A549 (cell line): Measurements from ENCODE around the gene SLC24A3. TPM values are rescaled to one million over a fixed set of nuclear protein-coding genes. Genes with fewer than 3 reads are reported as not detected.

Source experiments
- ATAC-seq, 2 experiments: fragments of 200-7000 bp in 1 of 2; fragments of >200 bp in 1 of 2; cut with Nextera tagmentation in 1 of 2; cut with Tn5 transposase in 1 of 2; 3 replicates each; pipeline versions ENCODE4 v1.8.0 to v1.9.1; 2018 to 2020; ENCODE audit warnings: mild to moderate bottlenecking in 1 of 2, moderate library complexity in 1 of 2
- CTCF ChIA-PET: fragments of 300-600 bp; sonication (Branson Sonifier 250); formaldehyde crosslinking; extraction: SDS; loops from one replicate; lab custom pipeline; 2021; ENCODE audit warnings: antibody characterized with exemption, inconsistent platforms; lab: Yijun Ruan, JAX
- POLR2A ChIA-PET: fragments of 350-600 bp; formaldehyde crosslinking; extraction: SDS; loops from one replicate; lab custom pipeline; 2021; ENCODE audit warnings: antibody characterized with exemption, inconsistent platforms; lab: Yijun Ruan, JAX
- DNase-seq, 2 experiments: peaks; one replicate each; pipeline versions ENCODE4 v3.0.0 to v3.0.0-alpha.2; 2011 to 2016; ENCODE audit warnings: low read depth in 1 of 2, low spot score in 1 of 2
- FAIRE-seq: peaks from 2 replicates; lab custom pipeline; 2011; peaks lifted over from hg19 to GRCh38; lab: Jason Lieb, UNC
- H3K27ac ChIP-seq, 2 experiments: fragments of >200 bp; sonication (Bioruptor Twin); formaldehyde crosslinking; 3 replicates each; pipeline ENCODE4 v1.5.1; 2016 to 2017
- H3K4me1 ChIP-seq: fragments of >200 bp; sonication (Bioruptor Twin); formaldehyde crosslinking; 3 replicates; pipeline ENCODE4 v1.6.1; 2016
- H3K4me2 ChIP-seq: fragments of >200 bp; sonication (Bioruptor Twin); formaldehyde crosslinking; 3 replicates; pipeline ENCODE4 v1.6.1; 2016
- H3K4me3 ChIP-seq: fragments of >200 bp; sonication (Bioruptor Twin); formaldehyde crosslinking; 3 replicates; pipeline ENCODE4 v1.5.1; 2016
- H3K9me3 ChIP-seq: fragments of >200 bp; sonication (Bioruptor Twin); formaldehyde crosslinking; 3 replicates; pipeline ENCODE4 v1.6.1; 2016
- CBX2 ChIP-seq: fragments of 200-600 bp; sonication (generic); IDR thresholded peaks from 2 replicates; pipeline ENCODE4 v1.6.1; 2016; ENCODE audit warnings: low read depth, mild to moderate bottlenecking, borderline replicate concordance
- CBX8 ChIP-seq: fragments of 200-600 bp; sonication (generic); IDR thresholded peaks from 2 replicates; pipeline ENCODE4 v1.6.1; 2016
- CEBPB ChIP-seq, 2 experiments: fragments of >200 bp in 1 of 2; sonication (Bioruptor Twin) in 1 of 2; formaldehyde crosslinking in 1 of 2; IDR thresholded peaks; 2 replicates each; pipeline ENCODE4 v1.6.1; 2012 to 2016
- CHD2 ChIP-seq: fragments of 150-350 bp; IDR thresholded peaks from 2 replicates; pipeline ENCODE4 v1.6.1; 2014; ENCODE audit warnings: low read length; ENCODE audit not compliant: partially characterized antibody
- EHMT2 ChIP-seq: fragments of 200-600 bp; sonication (generic); IDR thresholded peaks from 2 replicates; pipeline ENCODE4 v1.6.1; 2016; ENCODE audit warnings: antibody characterized with exemption, low read depth, mild to moderate bottlenecking, moderate library complexity
- EP300 ChIP-seq, 2 experiments: fragments of >200 bp; sonication (Bioruptor Twin); formaldehyde crosslinking; IDR thresholded peaks; 2 replicates in 1 of 2; 3 replicates in 1 of 2; pipeline ENCODE4 v1.6.1; 2016 to 2017
- ESRRA ChIP-seq: fragments of 150-350 bp; IDR thresholded peaks from 2 replicates; pipeline ENCODE4 v1.6.1; 2014; ENCODE audit warnings: mild to moderate bottlenecking, low read length, borderline replicate concordance
- FOSB ChIP-seq: fragments of 250-450 bp; sonication (Bioruptor Pico); IDR thresholded peaks from 2 replicates; pipeline ENCODE4 v1.5.0; 2020; ENCODE audit warnings: mild to moderate bottlenecking, moderate library complexity
- FOXS1 ChIP-seq: fragments of 250-450 bp; sonication (Bioruptor Pico); IDR thresholded peaks from 2 replicates; pipeline ENCODE4 v1.5.0; 2020; ENCODE audit warnings: mild to moderate bottlenecking, moderate library complexity
- GATA3 ChIP-seq: IDR thresholded peaks from 2 replicates; pipeline ENCODE4 v1.6.1; 2012; ENCODE audit warnings: borderline replicate concordance
- HDAC2 ChIP-seq: fragments of 200-600 bp; sonication (generic); IDR thresholded peaks from 2 replicates; pipeline ENCODE4 v1.6.1; 2016
- HOXA7 ChIP-seq: fragments of 250-450 bp; sonication (Bioruptor Pico); IDR thresholded peaks from 2 replicates; pipeline ENCODE4 v1.5.0; 2020; ENCODE audit warnings: mild to moderate bottlenecking, moderate library complexity
- HOXB13 ChIP-seq: fragments of 250-450 bp; sonication (Bioruptor Pico); IDR thresholded peaks from 2 replicates; pipeline ENCODE4 v1.5.0; 2020; ENCODE audit warnings: low read depth, mild to moderate bottlenecking, moderate library complexity
- HOXB5 ChIP-seq: fragments of 250-450 bp; sonication (Bioruptor Pico); IDR thresholded peaks from 2 replicates; pipeline ENCODE4 v1.5.0; 2020; ENCODE audit warnings: mild to moderate bottlenecking, moderate library complexity
- JUN ChIP-seq, 2 experiments: fragments of >200 bp; sonication (Bioruptor Twin); formaldehyde crosslinking; IDR thresholded peaks; 2 replicates in 1 of 2; 3 replicates in 1 of 2; pipeline ENCODE4 v1.6.1; 2016 to 2017
- KDM1A ChIP-seq: fragments of 200-600 bp; sonication (generic); IDR thresholded peaks from 2 replicates; pipeline ENCODE4 v1.6.1; 2016; ENCODE audit warnings: low read depth, mild to moderate bottlenecking
- MAZ ChIP-seq: fragments of 150-350 bp; IDR thresholded peaks from 2 replicates; pipeline ENCODE4 v1.6.1; 2014; ENCODE audit warnings: antibody characterized with exemption, low read depth, low read length, borderline replicate concordance
- MYC ChIP-seq: IDR thresholded peaks from 2 replicates; pipeline ENCODE4 v1.6.1; 2012; ENCODE audit warnings: mild to moderate bottlenecking, inconsistent platforms, low read length, improper control_type of control experiment, borderline replicate concordance
- NFE2L2 ChIP-seq: fragments of 150-350 bp; conservative IDR thresholded peaks from 2 replicates; pipeline ENCODE4 v1.6.1; 2014; ENCODE audit warnings: low read length
- PHF8 ChIP-seq: fragments of 200-600 bp; sonication (generic); IDR thresholded peaks from 2 replicates; pipeline ENCODE4 v1.6.1; 2016; ENCODE audit warnings: low read depth, mild to moderate bottlenecking, antibody characterized with exemption, moderate library complexity, borderline replicate concordance
- POLR2A ChIP-seq: IDR thresholded peaks from 2 replicates; pipeline ENCODE4 v1.6.1; 2012; ENCODE audit warnings: mild to moderate bottlenecking, low read length
- RAD21 ChIP-seq, 2 experiments: fragments of >200 bp in 1 of 2; sonication (Bioruptor Twin) in 1 of 2; formaldehyde crosslinking in 1 of 2; IDR thresholded peaks in 1 of 2; conservative IDR thresholded peaks in 1 of 2; 2 replicates in 1 of 2; 3 replicates in 1 of 2; pipeline ENCODE4 v1.6.1; 2012 to 2018; ENCODE audit warnings: inconsistent platforms in 1 of 2
- RARB ChIP-seq: fragments of 250-450 bp; sonication (Bioruptor Pico); IDR thresholded peaks from 2 replicates; pipeline ENCODE4 v1.8.0; 2021; ENCODE audit warnings: mild to moderate bottlenecking, moderate library complexity
- SMC3 ChIP-seq: fragments of >200 bp; sonication (Bioruptor Twin); formaldehyde crosslinking; IDR thresholded peaks from 3 replicates; pipeline ENCODE4 v1.6.1; 2018; ENCODE audit warnings: inconsistent platforms
- TP53 ChIP-seq: fragments of 250-450 bp; sonication (Bioruptor Pico); IDR thresholded peaks from 2 replicates; pipeline ENCODE4 v1.5.0; 2021; ENCODE audit warnings: mild to moderate bottlenecking, moderate library complexity
- ZFP36 ChIP-seq: fragments of 450-650 bp; IDR thresholded peaks from 2 replicates; pipeline ENCODE4 v1.6.1; 2014; ENCODE audit warnings: borderline replicate concordance; ENCODE audit not compliant: partially characterized antibody
- WGBS: methylation state at CpG from one replicate; pipeline ENCODE4 v1.1.6; 2017; ENCODE audit errors: missing lambda C conversion rate; 5-methylcytosine and 5-hydroxymethylcytosine counted together
- polyA plus RNA-seq, 4 experiments: library from polyadenylated mRNA; depleted of rRNA in 3 of 4; stranded (reverse); fragments of >200 nt; fragmentation: RNase III in 1 of 4; extraction: RNeasy Plus Mini Kit Qiagen cat#74134 plus additional on column Dnase treatment in 1 of 4; gene quantifications; 2 replicates in 3 of 4; 3 replicates in 1 of 4; pipeline ENCODE4 v1.2.3, GENCODE V29; 2011 to 2017
- TF ChIP-seq, protein P1 (sequence below): IDR thresholded peaks from 2 replicates; pipeline ENCODE4 v1.6.1; 2012; ENCODE audit warnings: low read depth, borderline replicate concordance
- TF ChIP-seq, protein P2 (sequence below): fragments of 250-450 bp; sonication (Bioruptor Pico); IDR thresholded peaks from 2 replicates; pipeline ENCODE4 v1.5.0; 2021; ENCODE audit warnings: mild to moderate bottlenecking, moderate library complexity, borderline replicate concordance

Gene SLC24A3
- polyA plus RNA-seq, 2 of the 4 experiments (the other 2 are of a cell fraction), result 0.08 TPM; not detected in 1

DNA sequence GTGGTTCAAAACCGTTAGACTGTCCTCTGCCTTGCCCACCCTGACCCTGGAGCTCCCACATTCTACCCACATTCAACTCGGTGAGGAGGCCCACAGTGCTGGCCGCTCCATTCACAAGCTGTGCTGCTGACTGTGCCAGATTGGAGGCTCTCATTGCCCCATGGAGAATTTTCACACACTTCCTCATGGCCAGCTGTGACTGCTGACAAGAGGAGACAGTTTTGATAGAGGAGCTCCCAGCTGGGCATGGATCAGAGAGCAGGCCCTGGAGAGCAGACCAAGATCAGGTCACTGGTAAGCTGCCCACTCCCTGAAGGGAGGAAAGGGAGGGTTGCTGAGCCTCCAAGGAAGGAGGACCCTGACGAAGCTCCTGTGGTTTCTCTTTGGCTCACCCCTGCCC is 299.5 kb downstream of the SLC24A3 start:
- ChIA-PET CTCF (interaction anchor here (0.9 kb wide), 1 partner anchor 151 kb away, joined by 3 read pairs; no protein-coding TSS in a partner anchor), POLR2A (no interaction called here)
- no peak overlapping the region for H3K27ac ChIP-seq
- no peak overlapping the region for H3K4me3 ChIP-seq
- no peak for FAIRE-seq
- no peaks in the 10 kb centered on the region for H3K9me3 ChIP-seq
- no peak for TF ChIP-seq FOSB (CRISPR knock-in tag)
- no peak for TF ChIP-seq CBX8
- TF ChIP-seq ZFP36, result no peak
- TF ChIP-seq HOXB13 (CRISPR knock-in tag), result no peak
- no peak for TF ChIP-seq EP300 (IDR thresholded peaks at IDR 0.05)
- TF ChIP-seq PHF8, result no peak
- TF ChIP-seq MYC, result no peak
- no peak for TF ChIP-seq RAD21 (conservative IDR thresholded peaks at IDR 0.05 in 1 of 2, IDR thresholded peaks at IDR 0.05 in 1 of 2)
- no peak for TF ChIP-seq CHD2
- TF ChIP-seq HDAC2, result no peak
- TF ChIP-seq SMC3, result no peak
- no peak for TF ChIP-seq POLR2A
- TF ChIP-seq NFE2L2, result no peak
- TF ChIP-seq CBX2, result no peak
- no peak for TF ChIP-seq FOXS1 (CRISPR knock-in tag)
- TF ChIP-seq EHMT2, result no peak
- TF ChIP-seq GATA3, result no peak
- TF ChIP-seq HOXA7, result no peak
- no peak overlapping the region for H3K4me2 ChIP-seq
- no peaks in the 10 kb centered on the region for H3K4me1 ChIP-seq
- 2% methylated on average over 4 of the region's 4 CpGs for WGBS
- no peak for ATAC-seq
- DNase-seq, result no peak

DNA sequence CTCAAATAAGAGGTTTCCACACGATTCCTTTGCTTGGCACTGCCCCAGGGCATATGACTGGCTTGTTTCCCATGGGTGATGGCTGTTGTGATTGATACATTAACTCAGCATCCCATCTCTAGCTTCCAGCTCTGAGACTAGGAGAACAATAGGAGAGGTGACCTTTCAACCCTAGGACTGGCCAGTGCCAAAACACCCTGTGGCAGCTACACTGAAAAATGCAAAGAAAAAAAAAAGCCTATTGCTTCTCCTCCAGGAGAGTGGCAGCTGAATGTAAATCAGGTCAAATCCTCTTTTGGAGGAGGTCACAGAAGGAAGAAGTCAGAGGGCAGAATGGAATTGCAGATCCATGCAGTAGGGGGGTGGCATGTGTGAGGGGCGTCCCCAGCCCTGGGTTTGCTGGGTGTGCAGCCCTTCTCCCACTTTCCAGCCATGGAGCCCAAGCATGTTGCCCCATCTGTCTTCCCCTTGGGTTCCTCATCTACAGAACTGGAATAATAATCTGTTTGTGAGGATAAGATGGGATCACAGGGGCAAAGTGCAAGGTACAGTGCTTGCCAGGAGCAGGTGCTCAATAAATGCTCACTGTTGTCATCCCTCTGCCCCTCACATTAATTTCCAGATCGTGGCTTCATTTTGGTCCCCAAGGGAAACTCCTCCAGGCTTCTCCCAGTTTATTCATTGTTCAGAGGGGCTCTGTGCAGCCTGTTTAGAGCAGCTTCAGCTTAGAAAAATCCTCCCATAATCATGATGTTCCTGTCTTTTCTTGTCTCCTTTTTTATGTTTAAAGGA is 300.6 kb downstream of the SLC24A3 start:
- FAIRE-seq (no peak), ATAC-seq (no peak), DNase-seq (no peak)
- Histone ChIP-seq H3K9me3 (no peaks in the 10 kb centered on the region), H3K4me1 (no peaks in the 10 kb centered on the region), H3K4me3 (no peak overlapping the region), H3K4me2 (no peak overlapping the region), H3K27ac (no peak overlapping the region)
- POLR2A ChIA-PET, result no interaction called here
- no peak for TF ChIP-seq CBX2
- no peak for TF ChIP-seq KDM1A
- no peak for TF ChIP-seq MAZ
- no peak for TF ChIP-seq JUN (IDR thresholded peaks at IDR 0.05)
- TF ChIP-seq HOXA7, result no peak
- no peak for TF ChIP-seq GATA3
- no peak for TF ChIP-seq EP300 (IDR thresholded peaks at IDR 0.05)
- no peak for TF ChIP-seq TP53 (CRISPR knock-in tag)
- CTCF ChIA-PET, result interaction anchor here (0.9 kb wide), 1 partner anchor 149 kb away, joined by 3 read pairs; no protein-coding TSS in a partner anchor
- WGBS, result 1% methylated on average over 3 of the region's 3 CpGs

DNA sequence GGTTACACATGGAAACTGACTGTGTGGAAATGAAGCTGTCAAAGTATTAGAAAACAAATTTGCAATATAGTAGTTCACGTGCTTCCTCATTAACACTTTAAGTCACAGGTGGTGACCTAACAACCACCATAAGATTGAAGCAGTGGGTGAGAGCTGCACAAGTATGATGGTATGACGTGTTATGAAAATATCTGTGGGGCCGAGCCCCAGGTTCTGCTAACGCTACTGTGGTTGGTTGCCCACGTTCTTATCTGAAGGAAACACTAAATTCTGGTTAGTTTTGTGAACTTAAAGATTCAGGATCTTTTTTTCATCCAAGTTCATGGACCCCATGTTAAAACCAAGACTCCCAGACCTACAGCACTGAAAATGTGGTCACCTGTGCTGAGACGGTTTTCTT is 302.6 kb downstream of the SLC24A3 start:
- Histone ChIP-seq H3K4me1 (no peaks in the 10 kb centered on the region), H3K9me3 (no peaks in the 10 kb centered on the region), H3K4me3 (no peak overlapping the region), H3K27ac (no peak overlapping the region), H3K4me2 (no peak overlapping the region)
- ChIA-PET CTCF (no interaction called here), POLR2A (no interaction called here)
- no peak for ATAC-seq
- FAIRE-seq, result no peak
- WGBS, result under 1% methylated on average over 6 of the region's 6 CpGs
- TF ChIP-seq CEBPB (IDR thresholded peaks at IDR 0.05) (no peak), ESRRA (no peak), RARB (CRISPR knock-in tag) (no peak), HOXB13 (CRISPR knock-in tag) (no peak), FOSB (CRISPR knock-in tag) (no peak), JUN (IDR thresholded peaks at IDR 0.05) (no peak), FOXS1 (CRISPR knock-in tag) (no peak), HOXB5 (no peak), POLR2A (no peak), KDM1A (no peak)
- TF ChIP-seq, protein P1, sequence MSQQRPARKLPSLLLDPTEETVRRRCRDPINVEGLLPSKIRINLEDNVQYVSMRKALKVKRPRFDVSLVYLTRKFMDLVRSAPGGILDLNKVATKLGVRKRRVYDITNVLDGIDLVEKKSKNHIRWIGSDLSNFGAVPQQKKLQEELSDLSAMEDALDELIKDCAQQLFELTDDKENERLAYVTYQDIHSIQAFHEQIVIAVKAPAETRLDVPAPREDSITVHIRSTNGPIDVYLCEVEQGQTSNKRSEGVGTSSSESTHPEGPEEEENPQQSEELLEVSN, result no peak
- TF ChIP-seq, protein P2, sequence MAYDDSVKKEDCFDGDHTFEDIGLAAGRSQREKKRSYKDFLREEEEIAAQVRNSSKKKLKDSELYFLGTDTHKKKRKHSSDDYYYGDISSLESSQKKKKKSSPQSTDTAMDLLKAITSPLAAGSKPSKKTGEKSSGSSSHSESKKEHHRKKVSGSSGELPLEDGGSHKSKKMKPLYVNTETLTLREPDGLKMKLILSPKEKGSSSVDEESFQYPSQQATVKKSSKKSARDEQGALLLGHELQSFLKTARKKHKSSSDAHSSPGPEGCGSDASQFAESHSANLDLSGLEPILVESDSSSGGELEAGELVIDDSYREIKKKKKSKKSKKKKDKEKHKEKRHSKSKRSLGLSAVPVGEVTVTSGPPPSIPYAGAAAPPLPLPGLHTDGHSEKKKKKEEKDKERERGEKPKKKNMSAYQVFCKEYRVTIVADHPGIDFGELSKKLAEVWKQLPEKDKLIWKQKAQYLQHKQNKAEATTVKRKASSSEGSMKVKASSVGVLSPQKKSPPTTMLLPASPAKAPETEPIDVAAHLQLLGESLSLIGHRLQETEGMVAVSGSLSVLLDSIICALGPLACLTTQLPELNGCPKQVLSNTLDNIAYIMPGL (CRISPR knock-in tag), result no peak
- DNase-seq, result no peak
